Neural progenitor cell (in vitro differentiated cells): ENCODE data around the gene NEURL1.

Experiments used
- CTCF ChIP-seq: fragments of 200-600 bp; sonication (generic); IDR thresholded peaks from 2 replicates; pipeline ENCODE4 v1.5.1; 2017; ENCODE audit warnings: antibody characterized with exemption, mild to moderate bottlenecking
- EZH2 ChIP-seq: fragments of 200-600 bp; sonication (generic); IDR thresholded peaks from 2 replicates; pipeline ENCODE4 v1.6.1; 2017; ENCODE audit warnings: antibody characterized with exemption, mild to moderate bottlenecking, moderate library complexity
- EZH2phosphoT487 ChIP-seq: fragments of 200-600 bp; sonication (generic); IDR thresholded peaks from 2 replicates; pipeline ENCODE4 v1.6.1; 2017; ENCODE audit warnings: antibody characterized with exemption

DNA sequence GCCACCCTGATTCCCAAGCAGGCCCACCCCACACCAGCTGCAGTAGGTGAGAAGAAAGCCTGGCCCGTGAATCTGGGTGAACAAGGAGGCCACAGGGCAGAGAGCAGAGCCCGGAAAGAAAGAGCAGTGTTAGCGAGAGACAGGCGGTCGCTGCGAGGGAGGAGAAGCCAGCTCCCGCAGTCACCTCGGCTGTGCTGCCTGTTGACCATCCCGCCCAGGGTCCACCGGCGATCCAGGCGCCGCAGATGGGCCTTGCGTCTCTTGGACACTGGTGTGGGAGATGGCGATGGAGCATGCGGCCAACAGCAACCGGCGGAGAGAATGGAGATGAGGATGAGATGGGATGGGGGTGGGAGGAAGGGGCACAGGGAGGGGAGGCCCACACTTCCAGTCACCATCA, 128.8 kb downstream of the NEURL1 start:
- TF ChIP-seq EZH2 (no peak), CTCF (no peak), EZH2phosphoT487 (no peak)
